ENCODE data around the gene COX6B2.
A peak's percentile ranks its signal among the peaks of the same experiment; 100 is the strongest.

Gene COX6B2

GRCh38 chr19:55383279-55384130 lies 29.0 kb upstream of the COX6B2 start:
- DNase-seq: peak; percentile 57 to 63

GRCh38 chr19:55382522-55383054 lies 28.1 kb upstream of the COX6B2 start:
- no peak for DNase-seq

- DNase-seq: no peak
These were observed 27.5 kb upstream of the COX6B2 start for GRCh38 chr19:55382013-55382412.

GRCh38 chr19:55379174-55379573 lies 24.7 kb upstream of the COX6B2 start:
- no peak for DNase-seq

- no peak for DNase-seq
These were observed 23.0 kb upstream of the COX6B2 start for GRCh38 chr19:55377356-55378131.

- DNase-seq: no peak
These were observed 21.9 kb upstream of the COX6B2 start, which contains the start of gene TMEM190 for GRCh38 chr19:55376241-55376933. TSS of gene TMEM190 (plus strand) at chr19:55376826. CDS start at chr19:55376854, 28 bp downstream.

GRCh38 chr19:55373993-55374757 lies 19.7 kb upstream of the COX6B2 start:
- no peak for DNase-seq

- DNase-seq: no peak
These were observed 18.9 kb upstream of the COX6B2 start for GRCh38 chr19:55373306-55373992.

- DNase-seq: no peak
These were observed 18.0 kb upstream of the COX6B2 start for GRCh38 chr19:55372316-55373081.

GRCh38 chr19:55370305-55370988 lies 15.9 kb upstream of the COX6B2 start, which contains the start of gene IL11:
TSS of gene IL11 (minus strand) at chr19:55370463. CDS start at chr19:55370310, 153 bp downstream.
- no peak for DNase-seq

- peak; percentile 33 to 46 for DNase-seq
These were observed 15.3 kb upstream of the COX6B2 start for GRCh38 chr19:55369653-55370304.

- DNase-seq: no peak
These were observed 14.4 kb upstream of the COX6B2 start for GRCh38 chr19:55368701-55369563.

- DNase-seq: no peak
These were observed 13.6 kb upstream of the COX6B2 start for GRCh38 chr19:55368106-55368505.

- DNase-seq: no peak
These were observed 12.3 kb upstream of the COX6B2 start for GRCh38 chr19:55366790-55367189.

- no peak for DNase-seq
These were observed 11.4 kb upstream of the COX6B2 start for GRCh38 chr19:55365964-55366363.

- no peak for DNase-seq
These were observed 10.7 kb upstream of the COX6B2 start for GRCh38 chr19:55365245-55365644.

GRCh38 chr19:55362990-55363716 lies 8.6 kb upstream of the COX6B2 start, which contains the start of gene GARIN5B:
TSS of gene GARIN5B (minus strand) at chr19:55363260. CDS start at chr19:55363066, 194 bp downstream.
- no peak for DNase-seq
